Activated T-cell treated with anti-CD3 and anti-CD28 coated beads, Interleukin-2, amount 50 U/mL, for 1 hour (primary cell): Measurements from ENCODE around the gene KBTBD2.
A peak's percentile ranks its signal among the peaks of the same experiment; 100 is the strongest.
"Not testable (repeated sequence)": the region's sequence is repeated elsewhere in the genome, so short reads cannot be mapped to it uniquely, and the experiment has no call there.

Experiments
- DNase-seq: peaks from one replicate; pipeline ENCODE4 v3.0.0-alpha.2; 2020

The KBTBD2 gene

GRCh38 chr7:32848655-32849054, 42.9 kb downstream of the KBTBD2 start:
- not testable (repeated sequence) for DNase-seq

GRCh38 chr7:32846630-32847225, 44.8 kb downstream of the KBTBD2 start:
- peak; percentile 91 for DNase-seq

GRCh38 chr7:32844748-32845147, 46.8 kb downstream of the KBTBD2 start:
- not testable (repeated sequence) for DNase-seq

GRCh38 chr7:32843763-32844162, 47.8 kb downstream of the KBTBD2 start:
- not testable (repeated sequence) for DNase-seq

- not testable (repeated sequence) for DNase-seq
Measured at GRCh38 chr7:32839846-32840245, 51.7 kb downstream of the KBTBD2 start.

- not testable (repeated sequence) for DNase-seq
Measured at GRCh38 chr7:32828996-32829752, 62.4 kb downstream of the KBTBD2 start.
